Choroid plexus epithelial cell (primary cell): ENCODE measurements around the gene SHISAL2A.

Experiments used
- DNase-seq: peaks from one replicate; pipeline ENCODE4 v3.0.0-alpha.2; 2010; ENCODE audit warnings: low read depth
- H3K4me3 ChIP-seq: 2 replicates; pipeline ENCODE4 v1.5.1; 2011; ENCODE audit warnings: low read depth, mild to moderate bottlenecking, control low read depth, low read length, moderate library complexity
- CTCF ChIP-seq: conservative IDR thresholded peaks from 2 replicates; pipeline ENCODE4 v1.5.1; 2011; ENCODE audit warnings: low read depth, mild to moderate bottlenecking, control low read depth, inconsistent platforms, low read length, moderate library complexity

SHISAL2A gene

GRCh38 chr1:52673513-52673912, 40.5 kb downstream of the SHISAL2A start:
- no peak overlapping the region for H3K4me3 ChIP-seq
- TF ChIP-seq CTCF = no peak
- no peak for DNase-seq

- DNase-seq = peak; percentile 28
- no peak overlapping the region for H3K4me3 ChIP-seq
- TF ChIP-seq CTCF = no peak
Measured at GRCh38 chr1:52674497-52675384, 41.8 kb downstream of the SHISAL2A start.

- TF ChIP-seq CTCF = no peak
- H3K4me3 ChIP-seq = no peak overlapping the region
- DNase-seq = peak; percentile 34
Measured at GRCh38 chr1:52676249-52676903, 43.4 kb downstream of the SHISAL2A start.

GRCh38 chr1:52677076-52677806, 44.3 kb downstream of the SHISAL2A start:
- H3K4me3 ChIP-seq = no peak overlapping the region
- no peak for DNase-seq
- TF ChIP-seq CTCF = no peak

GRCh38 chr1:52679048-52679447, 46.1 kb downstream of the SHISAL2A start:
- no peak for TF ChIP-seq CTCF
- H3K4me3 ChIP-seq = no peak overlapping the region
- no peak for DNase-seq

- H3K4me3 ChIP-seq = no peak overlapping the region
- no peak for DNase-seq
- TF ChIP-seq CTCF = no peak
Measured at GRCh38 chr1:52679498-52679897, 46.5 kb downstream of the SHISAL2A start.
